ENCODE data around the gene NPDC1.
"Not testable (repeated sequence)": the region's sequence is repeated elsewhere in the genome, so short reads cannot be mapped to it uniquely, and the experiment has no call there.

The NPDC1 gene

DNA sequence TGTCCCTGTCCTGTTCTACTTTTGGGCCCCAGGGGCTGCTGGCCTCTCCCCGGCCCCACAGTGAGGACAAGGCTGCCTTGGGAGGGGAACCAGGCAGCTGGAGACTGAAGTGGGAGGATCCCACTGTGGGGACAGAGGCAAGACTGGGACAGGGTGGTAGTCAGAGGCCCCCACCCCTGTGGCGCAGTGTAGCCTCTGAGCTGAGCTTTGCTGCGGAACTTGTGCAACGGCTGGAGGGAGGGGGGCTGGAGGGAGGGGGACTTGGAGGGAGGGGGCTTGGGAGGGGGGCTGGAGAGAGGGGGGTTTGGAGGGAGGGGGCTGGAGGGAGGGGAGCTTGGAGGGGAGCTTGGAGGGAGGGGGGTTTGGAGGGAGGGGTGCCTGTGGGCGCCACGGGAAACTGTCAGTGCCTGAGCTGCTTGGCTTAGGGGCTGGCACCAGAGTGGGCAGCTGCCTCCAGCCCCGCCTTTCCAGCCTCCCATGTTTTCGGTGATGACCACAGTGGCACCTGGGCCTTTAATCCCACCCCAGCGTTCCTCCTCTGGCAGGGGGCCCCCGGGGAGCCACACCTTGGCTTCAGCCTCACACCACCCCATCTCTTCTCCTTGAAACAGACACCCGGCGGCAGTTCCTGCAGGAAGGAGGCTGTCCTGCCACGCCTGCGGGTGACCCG lies 11.8 kb downstream of the NPDC1 start:
- H3K4me3 ChIP-seq (ENCODE audit: low read depth, low read length) = no peak overlapping the region
- POLR2A ChIA-PET = interaction anchor here (0.6 to 2.2 kb wide), 2 partner anchors 86 to 96 kb away, joined by 4 to 13 read pairs; no protein-coding TSS in a partner anchor
- no peak for DNase-seq (ENCODE audit: low read depth, low spot score)
- TF ChIP-seq, protein P1, sequence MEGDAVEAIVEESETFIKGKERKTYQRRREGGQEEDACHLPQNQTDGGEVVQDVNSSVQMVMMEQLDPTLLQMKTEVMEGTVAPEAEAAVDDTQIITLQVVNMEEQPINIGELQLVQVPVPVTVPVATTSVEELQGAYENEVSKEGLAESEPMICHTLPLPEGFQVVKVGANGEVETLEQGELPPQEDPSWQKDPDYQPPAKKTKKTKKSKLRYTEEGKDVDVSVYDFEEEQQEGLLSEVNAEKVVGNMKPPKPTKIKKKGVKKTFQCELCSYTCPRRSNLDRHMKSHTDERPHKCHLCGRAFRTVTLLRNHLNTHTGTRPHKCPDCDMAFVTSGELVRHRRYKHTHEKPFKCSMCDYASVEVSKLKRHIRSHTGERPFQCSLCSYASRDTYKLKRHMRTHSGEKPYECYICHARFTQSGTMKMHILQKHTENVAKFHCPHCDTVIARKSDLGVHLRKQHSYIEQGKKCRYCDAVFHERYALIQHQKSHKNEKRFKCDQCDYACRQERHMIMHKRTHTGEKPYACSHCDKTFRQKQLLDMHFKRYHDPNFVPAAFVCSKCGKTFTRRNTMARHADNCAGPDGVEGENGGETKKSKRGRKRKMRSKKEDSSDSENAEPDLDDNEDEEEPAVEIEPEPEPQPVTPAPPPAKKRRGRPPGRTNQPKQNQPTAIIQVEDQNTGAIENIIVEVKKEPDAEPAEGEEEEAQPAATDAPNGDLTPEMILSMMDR (IDR thresholded peaks at IDR 0.05; ENCODE audit: insufficient read depth, low read length, missing control alignments) = no peak
- CTCF ChIA-PET = interaction anchor here (0.8 to 14.2 kb wide), 27 partner anchors 10 to 262 kb away, joined by 3 to 310 read pairs (median 5); partner anchors contain the start of genes AJM1, C8G, CCDC183 and ENTPD2

DNA sequence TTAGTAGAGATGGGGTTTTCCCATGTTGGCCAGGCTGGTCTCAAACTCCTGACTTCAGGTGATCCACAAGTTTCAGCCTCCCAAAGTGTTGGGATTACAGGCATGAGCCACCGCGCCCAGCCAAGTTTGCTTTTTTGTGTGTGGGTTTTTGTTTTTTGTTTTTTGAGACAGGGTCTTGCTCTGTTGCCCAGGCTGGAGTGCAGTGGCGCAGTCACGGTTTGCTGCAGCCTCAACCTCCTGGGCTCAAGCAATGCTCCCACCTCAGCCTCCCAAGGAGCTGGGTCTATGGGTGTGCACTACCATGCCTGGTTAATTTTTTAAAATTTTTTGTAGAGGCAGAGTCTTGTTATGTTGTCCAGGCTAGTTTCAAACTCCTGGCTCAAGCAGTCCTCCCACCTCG lies 12.5 kb downstream of the NPDC1 start:
- CTCF ChIA-PET = interaction anchor here (0.8 to 14.2 kb wide), 5 partner anchors 11 to 246 kb away, joined by 4 to 310 read pairs (median 101); partner anchors contain the start of genes C8G, ENTPD2, FBXW5 and NPDC1
- DNase-seq (ENCODE audit: low read depth, low spot score); POLR2A ChIA-PET; H3K4me3 ChIP-seq (ENCODE audit: low read depth, low read length): not testable (repeated sequence)

DNA sequence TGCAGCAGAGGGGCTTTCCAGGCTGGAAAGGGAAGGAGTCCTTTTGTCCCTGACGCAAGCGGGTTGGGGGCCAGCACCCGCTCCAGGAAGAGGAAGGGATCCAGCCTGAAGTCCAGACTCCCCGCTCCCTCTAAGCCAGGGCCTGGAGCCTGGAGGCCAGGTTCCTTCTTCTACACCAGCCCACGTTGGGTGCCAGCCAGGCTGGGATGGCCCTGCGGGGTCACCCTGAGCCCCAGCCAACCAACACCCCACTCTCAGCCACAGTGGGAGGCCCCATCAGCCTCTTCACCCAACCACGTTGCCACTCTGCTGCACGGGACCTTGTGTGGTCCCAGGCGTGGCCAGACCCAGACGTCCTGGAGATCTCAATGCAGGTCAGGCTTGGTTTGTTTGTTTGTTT lies 13.1 kb downstream of the NPDC1 start:
- H3K4me3 ChIP-seq (ENCODE audit: low read depth, low read length) = no peak overlapping the region
- POLR2A ChIA-PET = no interaction called here
- no peak for DNase-seq (ENCODE audit: low read depth, low spot score)
- CTCF ChIA-PET = interaction anchor here (0.8 to 14.2 kb wide), 4 partner anchors 14 to 245 kb away, joined by 4 to 310 read pairs (median 22); partner anchors contain the start of genes ENTPD2, NPDC1 and SAPCD2
- TF ChIP-seq, protein P1 (IDR thresholded peaks at IDR 0.05; ENCODE audit: insufficient read depth, low read length, missing control alignments) = no peak

DNA sequence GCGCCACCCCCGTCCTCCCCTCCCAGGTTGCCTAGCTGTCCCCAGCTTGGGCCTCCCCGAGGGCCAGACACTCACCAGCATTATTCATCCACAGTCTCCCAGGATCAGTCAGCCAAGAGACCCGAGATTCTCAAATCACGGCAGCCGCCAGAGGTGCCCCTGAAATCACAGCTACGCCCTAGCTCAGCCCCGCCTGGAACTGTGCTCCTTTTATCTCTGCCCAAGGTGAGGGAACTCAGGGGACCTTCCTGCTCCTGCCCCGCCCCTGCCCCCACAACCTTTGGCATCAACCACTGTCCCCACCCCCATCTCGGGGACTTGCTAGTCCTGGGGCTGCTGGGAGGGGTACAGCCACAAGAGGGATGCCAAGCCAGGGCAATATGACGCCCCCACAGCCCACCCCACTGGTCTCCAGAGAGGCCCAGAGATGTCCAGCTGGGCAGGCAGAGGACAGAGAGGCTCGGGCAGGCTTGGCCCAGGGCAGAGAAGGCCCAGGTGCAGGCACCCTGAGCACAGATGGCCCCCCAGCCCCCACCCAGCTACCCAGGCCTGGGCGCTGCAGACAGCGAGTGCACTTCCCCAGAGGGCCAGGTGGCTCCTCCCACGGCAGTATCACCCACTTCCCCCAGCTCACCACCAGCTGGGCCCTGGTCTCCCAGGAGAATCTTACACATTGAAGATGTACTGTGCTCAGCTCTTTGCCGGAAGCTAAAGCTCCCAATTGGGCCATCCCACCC lies 13.9 kb downstream of the NPDC1 start, which contains the start of gene FUT7:
FUT7 (minus strand) TSS at position 185 of the 737 bp plus-strand sequence; CDS start at position 88, 97 bp downstream.
- TF ChIP-seq, protein P1 (IDR thresholded peaks at IDR 0.05; ENCODE audit: insufficient read depth, low read length, missing control alignments) = no peak
- POLR2A ChIA-PET = no interaction called here
- CTCF ChIA-PET = interaction anchor here (0.5 to 14.2 kb wide), 12 partner anchors 9 to 244 kb away, joined by 3 to 310 read pairs (median 4); partner anchors contain the start of genes ENTPD2 and SAPCD2
- H3K4me3 ChIP-seq (ENCODE audit: low read depth, low read length) = no peak within 1 kb of the TSS
- DNase-seq (ENCODE audit: low read depth, low spot score) = no peak

DNA sequence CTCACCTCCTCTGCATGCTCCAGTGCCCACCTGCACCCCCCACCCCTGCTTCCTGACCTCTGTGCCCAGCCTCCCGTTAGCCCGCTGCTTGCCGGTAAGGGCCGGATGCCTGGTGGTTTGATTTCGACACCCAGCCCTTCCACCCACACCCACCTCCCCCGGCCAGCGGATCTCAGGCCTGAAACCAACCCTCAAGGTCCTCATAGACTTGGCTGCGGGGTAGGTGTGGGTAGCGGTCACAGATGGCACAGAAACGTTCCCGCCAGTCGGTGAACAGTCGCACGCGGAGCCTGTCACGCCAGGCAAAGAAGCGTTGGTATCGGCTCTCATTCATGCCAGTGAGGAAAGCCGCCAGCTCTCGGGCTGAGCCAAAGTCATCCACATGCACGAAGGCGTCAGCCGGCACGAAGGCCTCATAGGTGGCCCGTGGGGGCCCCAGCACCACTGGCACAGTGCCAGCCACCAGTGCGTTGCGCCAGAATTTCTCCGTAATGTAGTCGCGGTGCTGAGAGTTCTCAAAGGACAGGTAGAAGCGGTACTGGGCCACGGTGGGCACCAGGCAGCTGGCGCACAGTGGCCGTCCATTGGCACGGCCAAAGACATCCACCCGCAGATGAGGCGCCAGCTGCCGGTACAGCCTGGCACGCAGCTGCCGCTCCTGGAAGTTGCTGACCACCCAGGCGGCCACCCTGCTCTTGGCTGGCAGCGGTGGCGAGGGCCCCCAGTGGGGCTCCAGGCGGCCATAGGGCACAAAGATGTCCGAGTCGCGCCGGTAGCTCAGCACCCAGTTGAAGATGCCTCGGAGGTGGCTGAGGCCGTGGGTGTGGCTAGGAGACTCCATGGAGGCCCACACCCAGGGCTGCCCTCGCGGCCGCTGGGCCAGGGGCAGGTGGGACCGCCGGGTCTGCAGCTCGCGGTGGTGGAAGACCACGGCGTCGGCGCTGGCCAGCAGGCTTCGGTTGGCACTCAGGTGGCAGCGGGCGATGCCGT lies 15.1 kb downstream of the NPDC1 start:
- TF ChIP-seq, protein P1 (IDR thresholded peaks at IDR 0.05; ENCODE audit: insufficient read depth, low read length, missing control alignments) = no peak
- H3K4me3 ChIP-seq (ENCODE audit: low read depth, low read length) = no peak overlapping the region
- DNase-seq (ENCODE audit: low read depth, low spot score) = no peak
- POLR2A ChIA-PET = no interaction called here
- CTCF ChIA-PET = interaction anchor here (0.9 to 14.2 kb wide), 15 partner anchors 10 to 243 kb away, joined by 3 to 310 read pairs (median 16); partner anchors contain the start of genes C8G, CLIC3, ENTPD2 and SAPCD2

DNA sequence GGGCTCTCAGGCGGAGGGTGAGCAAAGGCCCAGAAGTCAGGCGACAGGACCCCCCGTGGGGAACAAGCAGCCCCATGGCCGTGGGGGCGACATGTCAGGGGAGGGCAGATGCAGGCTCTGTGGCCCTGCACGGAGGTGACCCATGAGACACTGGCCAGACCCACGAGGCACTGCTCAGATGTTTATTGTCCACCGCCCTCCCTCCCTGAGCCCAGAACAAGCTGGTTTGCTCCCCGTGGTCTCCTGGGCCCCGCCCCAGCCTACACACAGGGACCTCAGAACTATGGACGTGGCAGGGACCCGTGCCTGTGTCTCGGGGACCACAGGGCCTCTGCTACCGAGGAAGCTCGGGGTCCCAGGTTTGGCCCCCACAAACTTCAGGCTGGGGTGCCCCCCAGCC lies 16.0 kb downstream of the NPDC1 start:
- CTCF ChIA-PET = interaction anchor here (0.5 to 14.2 kb wide), 50 partner anchors 8 to 242 kb away, joined by 3 to 310 read pairs (median 6); partner anchors contain the start of genes AJM1, C8G, CLIC3 and CYSRT1
- H3K4me3 ChIP-seq (ENCODE audit: low read depth, low read length) = no peak overlapping the region
- POLR2A ChIA-PET = interaction anchor here (1.6 kb wide), 1 partner anchor 40 kb away, joined by 4 read pairs; the partner anchor contains the start of gene SAPCD2
- DNase-seq (ENCODE audit: low read depth, low spot score) = no peak
- TF ChIP-seq, protein P1 (IDR thresholded peaks at IDR 0.05; ENCODE audit: insufficient read depth, low read length, missing control alignments) = no peak
